SKM-1 treated with dmso at 0.1 percent for 144 hours (cell line): ENCODE results near the gene SLC7A11.

Source experiments
- DNase-seq: peaks from one replicate; lab custom pipeline; 2025; ENCODE audit not compliant: unreplicated experiment; lab: John Stamatoyannopoulos, UW

Gene SLC7A11

GRCh38 chr4:138164208-138164607 lies 77.9 kb downstream of the SLC7A11 start:
- DNase-seq = no peak

- DNase-seq = no peak
Measured at GRCh38 chr4:138163171-138163570, 79.0 kb downstream of the SLC7A11 start.

- DNase-seq = no peak
Measured at GRCh38 chr4:138162259-138162658, 79.9 kb downstream of the SLC7A11 start.

- DNase-seq = no peak
Measured at GRCh38 chr4:138161351-138161750, 80.8 kb downstream of the SLC7A11 start.

GRCh38 chr4:138158746-138159297 lies 83.3 kb downstream of the SLC7A11 start:
- no peak for DNase-seq

GRCh38 chr4:138140879-138141278 lies 101.3 kb downstream of the SLC7A11 start:
- no peak for DNase-seq

GRCh38 chr4:138138774-138139173 lies 103.4 kb downstream of the SLC7A11 start:
- DNase-seq = no peak

GRCh38 chr4:138135610-138136009 lies 106.5 kb downstream of the SLC7A11 start:
- DNase-seq = no peak

GRCh38 chr4:138118270-138118669 lies 123.9 kb downstream of the SLC7A11 start:
- DNase-seq = no peak

- no peak for DNase-seq
Measured at GRCh38 chr4:138115053-138115452, 127.1 kb downstream of the SLC7A11 start.

- DNase-seq = no peak
Measured at GRCh38 chr4:138114434-138114833, 127.7 kb downstream of the SLC7A11 start.
